Stimulated activated CD4-positive, alpha-beta T cell treated with anti-CD3 and anti-CD28 coated beads, TNF-alpha, amount 100 ng/mL, for 24 hours (primary cell): ENCODE data around the gene DUSP12.

ENCODE experiments used
- DNase-seq, 3 experiments: peaks; one replicate each; pipeline ENCODE4 v3.0.0-alpha.2; 2020; ENCODE audit warnings: low read depth in 3 of 3

Gene DUSP12

GRCh38 chr1:161770250-161770649 is 20.7 kb downstream of the DUSP12 start:
- DNase-seq, result no peak

- DNase-seq, result no peak
Observed at GRCh38 chr1:161771161-161771560, 21.6 kb downstream of the DUSP12 start.

- DNase-seq, result no peak
Observed at GRCh38 chr1:161771973-161772372, 22.4 kb downstream of the DUSP12 start.

GRCh38 chr1:161772397-161772796 is 22.8 kb downstream of the DUSP12 start:
- no peak for DNase-seq

- DNase-seq, result no peak
Observed at GRCh38 chr1:161773791-161774190, 24.2 kb downstream of the DUSP12 start.

GRCh38 chr1:161777261-161777660 is 27.7 kb downstream of the DUSP12 start:
- no peak for DNase-seq

- DNase-seq, result no peak
Observed at GRCh38 chr1:161778522-161778921, 28.9 kb downstream of the DUSP12 start.

GRCh38 chr1:161779393-161779792 is 29.8 kb downstream of the DUSP12 start:
- no peak for DNase-seq

- DNase-seq, result no peak
Observed at GRCh38 chr1:161781995-161782394, 32.4 kb downstream of the DUSP12 start.

- DNase-seq, result no peak
Observed at GRCh38 chr1:161782886-161783285, 33.3 kb downstream of the DUSP12 start.

GRCh38 chr1:161784968-161785367 is 35.4 kb downstream of the DUSP12 start:
- no peak for DNase-seq

GRCh38 chr1:161787355-161787754 is 37.8 kb downstream of the DUSP12 start:
- DNase-seq, result no peak

- no peak for DNase-seq
Observed at GRCh38 chr1:161790587-161791317, 41.2 kb downstream of the DUSP12 start.

- no peak for DNase-seq
Observed at GRCh38 chr1:161791904-161792655, 42.5 kb downstream of the DUSP12 start.

- no peak for DNase-seq
Observed at GRCh38 chr1:161792740-161793139, 43.2 kb downstream of the DUSP12 start.

GRCh38 chr1:161799792-161800191 is 50.2 kb downstream of the DUSP12 start:
- DNase-seq, result no peak

- no peak for DNase-seq
Observed at GRCh38 chr1:161801955-161802354, 52.4 kb downstream of the DUSP12 start.

- no peak for DNase-seq
Observed at GRCh38 chr1:161803181-161803580, 53.6 kb downstream of the DUSP12 start.

GRCh38 chr1:161805399-161806197 is 56.0 kb downstream of the DUSP12 start:
- DNase-seq, result no peak
